GM21423 (cell line): ENCODE measurements around the gene MST1R.

Experiments used
- ATAC-seq: cut with Tn5 transposase; IDR thresholded peaks from one replicate; pipeline ENCODE4 v1.9.1; 2021; ENCODE audit warnings: mild to moderate bottlenecking, moderate library complexity; ENCODE audit not compliant: unreplicated experiment

MST1R gene

GRCh38 chr3:49879721-49880120 lies 24.0 kb downstream of the MST1R start:
- no peak for ATAC-seq

- ATAC-seq: no peak
Observed at GRCh38 chr3:49878686-49879085, 25.0 kb downstream of the MST1R start.

GRCh38 chr3:49877716-49878115 lies 26.0 kb downstream of the MST1R start:
- no peak for ATAC-seq

GRCh38 chr3:49876567-49876966 lies 27.1 kb downstream of the MST1R start:
- no peak for ATAC-seq

GRCh38 chr3:49873623-49874022 lies 30.1 kb downstream of the MST1R start:
- ATAC-seq: no peak

- ATAC-seq: no peak
Observed at GRCh38 chr3:49872801-49873281, 30.8 kb downstream of the MST1R start.

GRCh38 chr3:49871531-49872153 lies 32.0 kb downstream of the MST1R start:
- no peak for ATAC-seq

- no peak for ATAC-seq
Observed at GRCh38 chr3:49869525-49870126, 34.0 kb downstream of the MST1R start, which contains the start of gene CAMKV. TSS of gene CAMKV (minus strand) at chr3:49869906. CDS start at chr3:49862388, 7,518 bp downstream.

- ATAC-seq: no peak
Observed at GRCh38 chr3:49868862-49869466, 34.7 kb downstream of the MST1R start.

GRCh38 chr3:49867871-49868321 lies 35.8 kb downstream of the MST1R start:
- ATAC-seq: no peak

- no peak for ATAC-seq
Observed at GRCh38 chr3:49867400-49867799, 36.3 kb downstream of the MST1R start.

GRCh38 chr3:49865198-49865784 lies 38.4 kb downstream of the MST1R start:
- ATAC-seq: no peak

- ATAC-seq: no peak
Observed at GRCh38 chr3:49864505-49864904, 39.2 kb downstream of the MST1R start.

GRCh38 chr3:49859576-49860305 lies 43.9 kb downstream of the MST1R start:
- ATAC-seq: no peak

- ATAC-seq: peak; percentile 93
Observed at GRCh38 chr3:49856181-49857005, 47.3 kb downstream of the MST1R start, which contains the start of gene TRAIP. TSS of gene TRAIP (minus strand) at chr3:49856564. CDS start at chr3:49856453, 111 bp downstream.

GRCh38 chr3:49855662-49856061 lies 48.0 kb downstream of the MST1R start:
- no peak for ATAC-seq

GRCh38 chr3:49845694-49846093 lies 58.0 kb downstream of the MST1R start:
- no peak for ATAC-seq

GRCh38 chr3:49844464-49845183 lies 59.0 kb downstream of the MST1R start:
- no peak for ATAC-seq

GRCh38 chr3:49842843-49843517 lies 60.7 kb downstream of the MST1R start:
- no peak for ATAC-seq
